Keratinocyte (primary cell): ENCODE data around the gene DEXI. TPM values are rescaled to one million over a fixed set of nuclear protein-coding genes. Genes with fewer than 3 reads are reported as not detected.

Experiments
- DNase-seq: peaks from one replicate; pipeline ENCODE4 v3.0.0-alpha.2; 2011; ENCODE audit warnings: low read depth, missing footprints, low spot score
- FAIRE-seq: peaks from 2 replicates; lab custom pipeline; 2011; peaks lifted over from hg19 to GRCh38; lab: Jason Lieb, UNC
- H2AFZ ChIP-seq: 2 replicates; pipeline ENCODE4 v1.6.0; 2012; ENCODE audit warnings: low read length, control low read depth, inconsistent platforms; ENCODE audit not compliant: control insufficient read depth
- H3K27ac ChIP-seq: 2 replicates; pipeline ENCODE4 v1.5.1; 2011; ENCODE audit warnings: low read length; ENCODE audit not compliant: control insufficient read depth, insufficient read depth
- H3K27me3 ChIP-seq: 3 replicates; pipeline ENCODE4 v1.6.0; 2011; ENCODE audit warnings: low read length; ENCODE audit not compliant: control insufficient read depth, insufficient read depth; ENCODE audit errors: extremely low read depth
- H3K36me3 ChIP-seq, 2 experiments: 2 replicates in 1 of 2; 3 replicates in 1 of 2; pipeline ENCODE4 v1.5.1; 2011; ENCODE audit warnings: low read length in 2 of 2, mild to moderate bottlenecking in 1 of 2; ENCODE audit not compliant: control insufficient read depth in 2 of 2, insufficient read depth in 2 of 2; ENCODE audit errors: extremely low read depth in 1 of 2
- H3K4me1 ChIP-seq: 3 replicates; pipeline ENCODE4 v1.5.1; 2011; ENCODE audit warnings: low read length; ENCODE audit not compliant: control insufficient read depth, insufficient read depth; ENCODE audit errors: extremely low read depth
- H3K4me2 ChIP-seq: 3 replicates; pipeline ENCODE4 v1.6.0; 2011; ENCODE audit warnings: low read depth, low read length; ENCODE audit not compliant: control insufficient read depth, insufficient read depth; ENCODE audit errors: extremely low read depth
- H3K4me3 ChIP-seq, 3 experiments: fragments of 200-600 bp in 1 of 3; sonication (generic) in 1 of 3; 2 replicates in 2 of 3; 3 replicates in 1 of 3; pipeline ENCODE4 v1.5.1; 2011 to 2016; ENCODE audit warnings: low read length in 3 of 3, mild to moderate bottlenecking in 3 of 3, control low read depth in 2 of 3, inconsistent platforms in 1 of 3, low read depth in 1 of 3, mixed read lengths in 1 of 3, mixed run types in 1 of 3, moderate library complexity in 1 of 3; ENCODE audit not compliant: control insufficient read depth in 2 of 3, insufficient read depth in 2 of 3; ENCODE audit errors: extremely low read depth in 1 of 3
- H3K79me2 ChIP-seq: 2 replicates; pipeline ENCODE4 v1.6.0; 2012; ENCODE audit warnings: low read length; ENCODE audit not compliant: control insufficient read depth, insufficient read depth
- H3K9ac ChIP-seq: 3 replicates; pipeline ENCODE4 v1.6.0; 2011; ENCODE audit warnings: low read length; ENCODE audit not compliant: control insufficient read depth, insufficient read depth; ENCODE audit errors: extremely low read depth
- H3K9me1 ChIP-seq: 3 replicates; pipeline ENCODE4 v1.6.0; 2011; ENCODE audit warnings: low read length; ENCODE audit not compliant: control insufficient read depth, insufficient read depth; ENCODE audit errors: extremely low read depth
- H3K9me3 ChIP-seq: 2 replicates; pipeline ENCODE4 v1.5.1; 2012; ENCODE audit warnings: low read depth, low read length; ENCODE audit not compliant: control insufficient read depth
- H4K20me1 ChIP-seq: 3 replicates; pipeline ENCODE4 v1.6.0; 2011; ENCODE audit warnings: low read length; ENCODE audit not compliant: control insufficient read depth, insufficient read depth; ENCODE audit errors: extremely low read depth
- EZH2 ChIP-seq: IDR thresholded peaks from one replicate; pipeline ENCODE4 v1.6.1; 2012; ENCODE audit warnings: inconsistent platforms, mild to moderate bottlenecking, low read length, moderate library complexity
- dilution Hi-C: fragments of 300-500 bp; cut with MboI; formaldehyde crosslinking; loops from one replicate; pipeline ENCODE4 v1.7.0; 2020; ENCODE audit warnings: low sequenced_read_pairs; ENCODE audit not compliant: extremely low pct_ligation_motif_present
- polyA plus RNA-seq, 5 experiments: library from polyadenylated mRNA; depleted of rRNA in 3 of 5; stranded (reverse) in 3 of 5; stranded (forward) in 1 of 5; unstranded in 1 of 5; fragments of >200 nt; gene quantifications; 1 replicate in 1 of 5; 2 replicates in 3 of 5; 3 replicates in 1 of 5; pipeline versions ENCODE4 v1.2.1 to v1.2.3, GENCODE V29; 2011 to 2012; ENCODE audit warnings: missing spikeins in 2 of 5, low read depth in 1 of 5, low replicate concordance in 1 of 5
- TF ChIP-seq, protein P1 (sequence below), 3 experiments: IDR thresholded peaks in 1 of 3; conservative IDR thresholded peaks in 1 of 3; optimal IDR thresholded peaks in 1 of 3; 2 replicates in 2 of 3; 3 replicates in 1 of 3; pipeline versions ENCODE3 to v1.5.1; 2011; ENCODE audit warnings: low read length in 3 of 3, mild to moderate bottlenecking in 3 of 3, moderate library complexity in 2 of 3, control low read depth in 1 of 3, inconsistent platforms in 1 of 3; ENCODE audit not compliant: insufficient read depth in 2 of 3; ENCODE audit errors: extremely low read depth in 1 of 3

The DEXI gene
- polyA plus RNA-seq, 1 donor (not counting 4 experiments of a cell fraction or from before 2014, with no cell fraction given): 25.9 TPM

DNA sequence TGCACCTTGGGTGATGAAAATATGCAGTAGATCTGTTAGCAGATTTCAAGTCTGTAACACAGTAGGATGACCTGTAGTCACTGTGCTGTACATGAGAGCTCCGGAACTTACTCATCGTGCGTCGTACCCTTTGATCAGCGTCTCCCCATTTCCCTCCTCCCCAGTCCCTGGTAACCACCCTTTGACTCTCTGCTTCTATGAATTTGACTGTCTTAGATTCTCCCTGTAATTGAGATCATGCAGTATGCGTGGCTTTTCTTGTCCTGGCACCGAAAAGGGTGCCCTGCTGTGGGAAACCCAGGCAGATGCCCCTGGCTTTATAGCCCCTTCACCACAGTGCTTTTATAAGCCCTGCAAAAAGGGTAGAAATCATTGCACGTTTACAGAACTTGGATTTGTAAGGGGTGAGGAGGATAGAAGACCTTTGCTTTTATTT lies 22.6 kb upstream of the DEXI start:
- Histone ChIP-seq H4K20me1 (no peaks in the 10 kb centered on the region), H3K4me2 (no peak overlapping the region), H3K4me3 (no peak overlapping the region), H3K9me1 (no peaks in the 10 kb centered on the region), H3K27ac (no peak overlapping the region), H3K36me3 (peaks cover 17% of the 10 kb centered on the region in 2 experiments), H3K9me3 (no peaks in the 10 kb centered on the region), H3K79me2 (no peaks in the 10 kb centered on the region), H2AFZ (no peak overlapping the region), H3K27me3 (no peaks in the 10 kb centered on the region), H3K4me1 (peaks cover 14% of the 10 kb centered on the region), H3K9ac (no peak overlapping the region)
- TF ChIP-seq EZH2: no peak
- TF ChIP-seq, protein P1, sequence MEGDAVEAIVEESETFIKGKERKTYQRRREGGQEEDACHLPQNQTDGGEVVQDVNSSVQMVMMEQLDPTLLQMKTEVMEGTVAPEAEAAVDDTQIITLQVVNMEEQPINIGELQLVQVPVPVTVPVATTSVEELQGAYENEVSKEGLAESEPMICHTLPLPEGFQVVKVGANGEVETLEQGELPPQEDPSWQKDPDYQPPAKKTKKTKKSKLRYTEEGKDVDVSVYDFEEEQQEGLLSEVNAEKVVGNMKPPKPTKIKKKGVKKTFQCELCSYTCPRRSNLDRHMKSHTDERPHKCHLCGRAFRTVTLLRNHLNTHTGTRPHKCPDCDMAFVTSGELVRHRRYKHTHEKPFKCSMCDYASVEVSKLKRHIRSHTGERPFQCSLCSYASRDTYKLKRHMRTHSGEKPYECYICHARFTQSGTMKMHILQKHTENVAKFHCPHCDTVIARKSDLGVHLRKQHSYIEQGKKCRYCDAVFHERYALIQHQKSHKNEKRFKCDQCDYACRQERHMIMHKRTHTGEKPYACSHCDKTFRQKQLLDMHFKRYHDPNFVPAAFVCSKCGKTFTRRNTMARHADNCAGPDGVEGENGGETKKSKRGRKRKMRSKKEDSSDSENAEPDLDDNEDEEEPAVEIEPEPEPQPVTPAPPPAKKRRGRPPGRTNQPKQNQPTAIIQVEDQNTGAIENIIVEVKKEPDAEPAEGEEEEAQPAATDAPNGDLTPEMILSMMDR (optimal IDR thresholded peaks at IDR 0.05 in 1 of 3, IDR thresholded peaks at IDR 0.05 in 1 of 3, conservative IDR thresholded peaks at IDR 0.05 in 1 of 3; ENCODE audit: extremely low read depth in 1 of 3, insufficient read depth in 2 of 3, low read length in 3 of 3): no peak
- no peak for FAIRE-seq
- DNase-seq: no peak
- dilution Hi-C loops: no loop called here

DNA sequence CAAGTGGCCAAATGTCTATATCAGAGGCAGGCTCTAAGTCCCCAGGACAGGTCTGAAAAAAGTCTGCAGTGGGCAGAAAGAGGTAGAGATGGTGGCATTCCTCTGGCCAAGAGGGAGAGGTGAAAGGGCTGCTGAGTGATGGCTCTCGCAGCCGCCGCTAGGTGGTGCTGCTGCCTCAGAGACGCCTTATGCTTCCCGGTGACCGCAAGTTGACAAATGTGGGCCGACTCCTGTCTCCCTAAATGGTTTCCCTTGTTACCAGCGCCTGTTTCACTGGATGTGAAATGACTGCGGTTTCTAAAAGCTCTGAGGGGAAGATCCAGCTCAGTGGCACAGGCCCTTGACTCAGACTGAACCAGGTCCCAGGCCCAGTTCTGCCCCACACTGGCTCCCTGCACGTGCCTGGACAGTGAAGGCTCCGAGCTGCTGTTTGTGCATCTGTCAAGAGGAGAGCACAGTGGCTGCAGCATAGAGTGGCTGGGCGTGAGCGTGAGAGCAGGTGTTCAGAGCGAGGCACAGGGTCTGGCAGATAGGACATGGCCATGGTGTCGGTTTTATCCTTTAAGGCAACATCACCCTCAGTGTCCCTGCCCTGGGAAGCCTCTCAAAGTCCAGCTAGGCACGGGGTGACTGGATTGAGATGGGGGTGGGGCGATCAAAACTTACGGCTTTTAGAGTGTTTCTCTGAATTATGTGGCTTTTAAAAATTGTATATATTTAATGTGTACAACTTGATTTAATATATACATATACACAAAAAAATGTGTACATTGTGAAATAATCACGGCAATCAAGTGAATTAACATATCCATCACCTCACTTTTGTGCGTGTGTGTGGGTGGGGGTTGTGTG lies 22.0 kb upstream of the DEXI start:
- Histone ChIP-seq H3K79me2 (no peaks in the 10 kb centered on the region), H2AFZ (no peak overlapping the region), H3K27ac (no peak overlapping the region), H3K27me3 (no peaks in the 10 kb centered on the region), H4K20me1 (no peaks in the 10 kb centered on the region), H3K9me3 (no peaks in the 10 kb centered on the region), H3K4me3 (no peak overlapping the region), H3K4me2 (no peak overlapping the region), H3K36me3 (peaks cover 17% of the 10 kb centered on the region in 2 experiments), H3K4me1 (peaks cover 14% of the 10 kb centered on the region), H3K9me1 (no peaks in the 10 kb centered on the region), H3K9ac (no peak overlapping the region)
- DNase-seq (no peak), FAIRE-seq (peak; percentile 29)
- dilution Hi-C loops: no loop called here
- TF ChIP-seq, protein P1 (optimal IDR thresholded peaks at IDR 0.05 in 1 of 3, IDR thresholded peaks at IDR 0.05 in 1 of 3, conservative IDR thresholded peaks at IDR 0.05 in 1 of 3; ENCODE audit: extremely low read depth in 1 of 3, insufficient read depth in 2 of 3, low read length in 3 of 3): peak; percentile 98
- no peak for TF ChIP-seq EZH2
